Heart left ventricle (tissue), 16 donors: ENCODE results near the gene RGS5. TPM values are rescaled to one million over a fixed set of nuclear protein-coding genes. Genes with fewer than 3 reads are reported as not detected.
"Not testable (repeated sequence)": the region's sequence is repeated elsewhere in the genome, so short reads cannot be mapped to it uniquely, and the experiment has no call there.

Experiments used
- ATAC-seq, 4 donors: fragments of 200-7000 bp; cut with Tn5 transposase; one replicate each; pipeline ENCODE4 v1.9.1; 2020 to 2022; ENCODE audit warnings: moderate library complexity in 4 of 4, mild to moderate bottlenecking in 3 of 4, moderate number of reproducible peaks in 1 of 4
- DNase-seq, 5 donors: peaks; one replicate each; pipeline ENCODE4 v3.0.0-alpha.2; 2020
- H3K27ac ChIP-seq, 12 donors: fragments of 200-600 bp; sonication (generic) in 4 of 12; one replicate each; pipeline versions ENCODE4 v1.5.0 to v1.8.0; 2016 to 2022; ENCODE audit warnings: mild to moderate bottlenecking in 2 of 12
- H3K27me3 ChIP-seq, 9 donors: fragments of 200-600 bp; sonication (generic) in 2 of 9; one replicate each; pipeline versions ENCODE4 v1.5.1 to v1.8.0; 2016 to 2022; ENCODE audit warnings: mild to moderate bottlenecking in 3 of 9
- H3K36me3 ChIP-seq, 9 donors: fragments of 200-600 bp; sonication (generic) in 2 of 9; one replicate each; pipeline versions ENCODE4 v1.5.0 to v1.8.0; 2018 to 2022; ENCODE audit warnings: mild to moderate bottlenecking in 2 of 9
- H3K4me1 ChIP-seq, 12 donors: fragments of 200-600 bp; sonication (generic) in 4 of 12; one replicate each; pipeline versions ENCODE4 v1.5.0 to v1.8.0; 2016 to 2022; ENCODE audit warnings: mild to moderate bottlenecking in 3 of 12
- H3K4me3 ChIP-seq, 12 donors: fragments of 200-600 bp; sonication (generic) in 4 of 12; one replicate each; pipeline versions ENCODE4 v1.5.0 to v1.8.0; 2017 to 2022; ENCODE audit warnings: mild to moderate bottlenecking in 9 of 12, moderate library complexity in 4 of 12
- H3K9me3 ChIP-seq, 12 donors: fragments of 200-600 bp; sonication (generic) in 4 of 12; one replicate each; pipeline versions ENCODE4 v1.5.0 to v1.8.0; 2016 to 2022; ENCODE audit warnings: mild to moderate bottlenecking in 1 of 12
- POLR2A ChIP-seq, 2 donors: fragments of 450-650 bp; IDR thresholded peaks; one replicate each; pipeline ENCODE4 v1.6.1; 2017; ENCODE audit warnings: antibody characterized with exemption in 2 of 2, mild to moderate bottlenecking in 2 of 2, moderate library complexity in 2 of 2
- WGBS, 4 donors: extraction: QIAGEN DNeasy Blood & Tissue Kit in 2 of 4; methylation state at CpG; one replicate each; pipeline versions ENCODE4 v1.1.5 to v1.1.7; 2013 to 2018; 5-methylcytosine and 5-hydroxymethylcytosine counted together
- intact Hi-C, 10 donors: fragments of 100-400 bp; cut with DNase I; formaldehyde crosslinking; loops; one replicate each; pipeline versions ENCODE4 v1.11.1 to v1.14.2; 2022
- long read RNA-seq, 3 donors: library from polyadenylated mRNA; unstranded; transcript quantifications; one replicate each; pipeline ENCODE4 v2.0.0, GENCODE V29; 2020 to 2021
- polyA plus RNA-seq, 2 donors: library from polyadenylated mRNA; stranded (reverse); fragments of 200-250 nt; gene quantifications; one replicate each; pipeline ENCODE4 v1.2.3, GENCODE V29; 2013
- total RNA-seq, 9 donors: library from RNA; depleted of rRNA in 2 of 9; stranded (reverse); fragments of >200 nt in 2 of 9; fragmentation: NEBNext Ultra II Directional in 3 of 9; extraction: Animal tissue kit (Norgen Biotek cat#: 25700) in 3 of 9; gene quantifications; one replicate each; pipeline versions ENCODE4 v1.1.0 to v1.2.4, GENCODE V29; 2016 to 2023
- TF ChIP-seq, protein P1 (sequence below), 12 donors: fragments of 200-600 bp; sonication (generic) in 4 of 12; IDR thresholded peaks; one replicate each; pipeline versions ENCODE4 v1.5.0 to v1.8.0; 2018 to 2022; ENCODE audit warnings: antibody characterized with exemption in 12 of 12, mild to moderate bottlenecking in 5 of 12
- donor health status: ischemic (EF 13 %, LVEDD 7.1; RV severe dilation, severe dysfunction).
- donor health status: healthy with polysubstance abuse.
- donor health status: DM: no; HTN: yes; CAD: no.
- donor health status: DM: no; HTN: no; CAD: no.
- donor health status: ischemic (EF 25% LVEDD 6.9; RV normal size, moderate dysfunction).
- donor health status: ischemic (EF 25% LVEDD 5.7; RV mildly dilated, moderate dysfunction).
- donor health status: healthy.
- donor health status: DM: yes; HTN: yes; CAD: no.
- donor health status: ischemic (EF 35%, LVEDD 5.7; RV mildly dilated, moderate dysfunction).
- donor health status: nonischemic (EF 11% LVEDD 7.7; RV severe dilation, severe dysfunction).
- donor health status: DM: yes; HTN: yes; CAD: no.
- donor health status: PGD.
- donor health status: ischemic (EF 29% LVEDD 5.4; RV normal size, mild dysfunction).
- donor health status: nonischemic (EF 23%, LVEDD 6.1; RV moderate dilation, normal function).

RGS5 gene
- total RNA-seq = 100 to 1,000 TPM; 137 to 439 (median 218) TPM
- polyA plus RNA-seq = 10 to 100 TPM; 63.3 to 90.2 TPM
- long read RNA-seq, donor 1, full-length matches to known transcripts = 140 of 192 reads
- long read RNA-seq, donor 1, partial matches to known transcripts = 3 of 192 reads
- long read RNA-seq, donor 1, other reads (novel, unspliced or antisense) = 49 of 192 reads
- long read RNA-seq, donor 2, full-length matches to known transcripts = 314 of 375 reads
- long read RNA-seq, donor 2, partial matches to known transcripts = 9 of 375 reads
- long read RNA-seq, donor 2, other reads (novel, unspliced or antisense) = 52 of 375 reads
- long read RNA-seq, donor 3, full-length matches to known transcripts = 114 of 138 reads
- long read RNA-seq, donor 3, partial matches to known transcripts = 2 of 138 reads
- long read RNA-seq, donor 3, other reads (novel, unspliced or antisense) = 22 of 138 reads

- intact Hi-C loops = no loop called here
Observed at GRCh38 chr1:163202833-163203451, at the start of gene RGS5. TSS of gene RGS5 (minus strand) at chr1:163202916. CDS start at chr1:163202835, 81 bp downstream.

GRCh38 chr1:163250382-163250974 is 47.8 kb upstream of the RGS5 start:
- WGBS, 4 donors = 28 to 84% (median 73%) methylated on average over 2 of the region's 2 CpGs
- Histone ChIP-seq H3K36me3 (no peaks in the 10 kb centered on the region), H3K4me1 (no peaks in the 10 kb centered on the region), H3K9me3 (no peaks in the 10 kb centered on the region), H3K27me3 (no peaks in the 10 kb centered on the region), H3K4me3 (no peak overlapping the region), H3K27ac (no peak overlapping the region)
- DNase-seq (no peak), ATAC-seq (no peak)
- intact Hi-C loops = no loop called here
- TF ChIP-seq, protein P1, sequence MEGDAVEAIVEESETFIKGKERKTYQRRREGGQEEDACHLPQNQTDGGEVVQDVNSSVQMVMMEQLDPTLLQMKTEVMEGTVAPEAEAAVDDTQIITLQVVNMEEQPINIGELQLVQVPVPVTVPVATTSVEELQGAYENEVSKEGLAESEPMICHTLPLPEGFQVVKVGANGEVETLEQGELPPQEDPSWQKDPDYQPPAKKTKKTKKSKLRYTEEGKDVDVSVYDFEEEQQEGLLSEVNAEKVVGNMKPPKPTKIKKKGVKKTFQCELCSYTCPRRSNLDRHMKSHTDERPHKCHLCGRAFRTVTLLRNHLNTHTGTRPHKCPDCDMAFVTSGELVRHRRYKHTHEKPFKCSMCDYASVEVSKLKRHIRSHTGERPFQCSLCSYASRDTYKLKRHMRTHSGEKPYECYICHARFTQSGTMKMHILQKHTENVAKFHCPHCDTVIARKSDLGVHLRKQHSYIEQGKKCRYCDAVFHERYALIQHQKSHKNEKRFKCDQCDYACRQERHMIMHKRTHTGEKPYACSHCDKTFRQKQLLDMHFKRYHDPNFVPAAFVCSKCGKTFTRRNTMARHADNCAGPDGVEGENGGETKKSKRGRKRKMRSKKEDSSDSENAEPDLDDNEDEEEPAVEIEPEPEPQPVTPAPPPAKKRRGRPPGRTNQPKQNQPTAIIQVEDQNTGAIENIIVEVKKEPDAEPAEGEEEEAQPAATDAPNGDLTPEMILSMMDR (IDR thresholded peaks at IDR 0.05) = no peak
- no peak for TF ChIP-seq POLR2A (IDR thresholded peaks at IDR 0.05)

More at GRCh38 chr1:163202833-163203451, at the start of gene RGS5:
- Histone ChIP-seq H3K36me3 (no peaks in the 10 kb centered on the region), H3K4me3 (peak within 1 kb of the TSS in 11 of 12 donors; percentile 5 to 57 (median 44)), H3K9me3 (no peaks in the 10 kb centered on the region), H3K4me1 (peaks cover 0 to 8% (median 0%) of the 10 kb centered on the region in 12 donors), H3K27me3 (no peaks in the 10 kb centered on the region), H3K27ac (peak within 1 kb of the TSS in 7 of 12 donors; percentile 26 to 51 (median 32))
- ATAC-seq (peak in 3 of 4 donors; percentile 77 to 86 (median 79)), DNase-seq (peak in 2 of 5 donors; percentile 25 to 32)
- TF ChIP-seq, protein P1 (IDR thresholded peaks at IDR 0.05) = no peak
- no peak for TF ChIP-seq POLR2A (IDR thresholded peaks at IDR 0.05)
- 40 to 52% (median 42%) methylated on average over 4 of the region's 4 CpGs for WGBS, 4 donors

- no peaks in the 10 kb centered on the region for H3K4me1 ChIP-seq
- TF ChIP-seq, protein P1 (IDR thresholded peaks at IDR 0.05) = no peak
- TF ChIP-seq POLR2A (IDR thresholded peaks at IDR 0.05) = no peak
- DNase-seq (no peak), ATAC-seq (no peak)
- no peaks in the 10 kb centered on the region for H3K27me3 ChIP-seq
- intact Hi-C loops = no loop called here
- peak overlapping the region in 1 of 12 donors; percentile 25 for H3K27ac ChIP-seq
- H3K9me3 ChIP-seq = no peaks in the 10 kb centered on the region
- H3K4me3 ChIP-seq = no peak overlapping the region
- H3K36me3 ChIP-seq = no peaks in the 10 kb centered on the region
Observed at GRCh38 chr1:163248064-163248463, 45.3 kb upstream of the RGS5 start.

DNA sequence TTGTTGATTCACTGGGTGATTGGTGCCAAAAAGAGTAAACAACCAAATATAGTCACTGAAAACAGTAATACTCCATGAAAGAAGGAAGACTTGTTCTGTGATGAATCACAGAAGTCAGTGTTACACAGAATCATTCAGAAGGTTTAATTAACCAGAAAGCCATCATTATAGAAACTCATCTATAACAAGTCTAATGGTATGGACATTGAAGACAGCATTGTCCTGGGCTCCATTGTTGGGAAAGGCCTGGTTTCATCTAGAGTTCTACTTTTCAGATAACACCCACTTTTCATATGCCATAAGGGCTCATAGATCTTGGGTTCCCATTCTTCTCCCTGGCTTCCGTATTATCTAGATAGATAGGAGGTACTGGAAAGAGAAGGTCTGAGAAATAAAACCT is 41.9 kb upstream of the RGS5 start:
- H3K4me3 ChIP-seq, H3K4me1 ChIP-seq, ATAC-seq, H3K27ac ChIP-seq, intact Hi-C loops, DNase-seq, H3K36me3 ChIP-seq, H3K27me3 ChIP-seq, H3K9me3 ChIP-seq: not testable (repeated sequence)
- WGBS, 4 donors = 92 to 97% (median 96%) methylated on average over 1 of the region's 1 CpG
